GM21737 (cell line): ENCODE results near the gene EDN2.

Source experiments
- ATAC-seq: cut with Tn5 transposase; IDR thresholded peaks from one replicate; pipeline ENCODE4 v1.9.1; 2021; ENCODE audit warnings: mild to moderate bottlenecking, moderate library complexity; ENCODE audit not compliant: unreplicated experiment

Gene EDN2

DNA sequence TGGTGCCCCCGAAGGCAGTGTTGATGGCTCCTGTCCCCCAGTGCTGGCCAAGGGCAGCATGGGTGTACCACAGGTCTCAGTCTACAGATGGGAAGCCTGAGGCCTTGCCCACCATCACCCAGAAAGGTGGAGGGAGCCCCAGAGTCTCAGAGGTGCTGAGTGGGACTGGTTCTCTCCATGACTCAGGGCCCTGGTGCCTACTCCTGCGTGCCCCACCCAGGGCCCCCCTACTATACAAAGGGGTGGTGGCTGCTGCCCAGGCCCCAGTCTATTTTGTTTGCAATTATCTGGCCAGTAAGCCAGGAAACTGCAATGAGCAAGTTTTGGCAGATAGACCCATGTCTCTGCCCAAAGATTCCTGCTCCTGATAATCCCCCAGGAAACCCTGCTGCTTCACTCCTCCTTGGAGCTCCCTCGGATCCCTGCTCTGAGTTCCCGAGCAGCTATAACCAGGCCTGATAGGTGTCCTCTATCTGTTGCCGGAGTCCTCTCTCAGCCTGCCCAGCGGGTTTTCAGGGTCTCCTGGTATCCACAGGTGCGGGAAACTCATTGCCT lies 41.7 kb downstream of the EDN2 start:
- no peak for ATAC-seq

DNA sequence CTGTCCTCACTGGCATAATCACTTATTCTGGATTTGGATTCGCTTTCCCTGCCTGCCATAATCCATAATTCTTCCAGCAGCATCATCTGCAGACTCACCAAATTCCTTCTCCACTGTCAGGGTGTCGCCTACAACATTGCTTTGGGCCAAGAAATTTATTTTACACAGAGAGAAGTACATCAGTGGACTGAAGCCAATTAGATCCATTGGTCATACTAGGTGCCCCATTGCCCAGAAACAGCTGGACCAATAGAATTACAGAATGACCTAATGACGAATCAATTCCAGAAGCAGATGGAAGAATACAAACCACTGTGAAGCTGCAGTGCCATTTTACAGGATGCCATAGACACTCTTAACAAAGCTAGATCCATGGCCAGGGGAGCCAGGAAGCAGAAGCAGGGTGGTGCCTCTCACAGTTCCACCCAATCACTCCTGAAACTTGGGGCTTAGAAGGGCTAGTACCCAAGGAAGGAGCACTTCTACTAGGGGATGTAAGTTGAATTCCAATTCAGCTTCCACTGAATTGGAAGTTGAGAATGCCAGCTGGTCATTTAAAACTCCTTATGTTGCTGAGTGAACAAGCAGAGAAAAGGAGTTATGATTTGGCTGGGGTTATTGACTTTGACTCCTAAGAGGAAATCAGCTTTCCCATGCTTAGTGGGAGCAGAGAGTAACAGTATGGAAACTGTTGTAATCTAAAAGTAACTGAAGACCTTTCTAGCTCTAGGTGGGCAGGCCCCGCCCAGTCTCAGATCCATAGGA lies 44.0 kb downstream of the EDN2 start:
- ATAC-seq = no peak

- ATAC-seq = no peak
Observed at GRCh38 chr1:41439234-41439633, 45.2 kb downstream of the EDN2 start.

GRCh38 chr1:41438711-41439110 lies 45.8 kb downstream of the EDN2 start:
- no peak for ATAC-seq

GRCh38 chr1:41437011-41437355 lies 47.5 kb downstream of the EDN2 start:
- ATAC-seq = no peak

DNA sequence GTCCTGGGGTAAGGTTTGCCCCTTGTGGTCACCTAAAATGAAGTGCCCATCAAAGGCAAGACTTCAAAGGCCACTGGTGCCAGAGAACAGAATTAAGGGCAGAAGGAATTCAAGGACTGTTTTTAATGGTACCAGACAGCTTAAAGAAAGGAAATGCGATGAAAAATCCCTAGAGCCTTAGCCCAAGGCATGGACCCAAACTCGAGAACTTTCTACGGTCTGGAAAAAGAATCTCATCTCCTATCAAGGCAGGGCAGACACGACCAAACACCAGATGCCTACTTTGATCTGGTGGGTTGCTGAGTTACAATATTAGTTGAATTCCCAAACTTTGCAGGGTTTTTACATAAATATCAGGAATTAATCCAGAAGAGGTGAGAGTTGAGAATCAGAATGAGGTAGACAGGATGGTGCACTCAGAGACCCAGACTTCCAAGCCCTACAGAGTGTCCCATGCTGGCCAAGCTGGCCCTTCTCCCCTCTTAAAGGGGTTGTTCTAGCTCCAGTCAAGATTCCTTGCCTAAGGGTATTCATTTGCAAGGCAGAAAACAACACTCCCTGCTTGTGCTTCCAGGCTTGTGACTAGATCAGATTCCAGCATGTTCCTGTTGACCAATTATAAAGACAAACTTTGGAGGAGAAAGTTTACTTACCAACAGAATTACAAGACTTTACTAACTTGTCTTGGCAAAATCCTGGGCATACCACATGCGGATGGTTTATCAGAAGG lies 48.0 kb downstream of the EDN2 start:
- ATAC-seq = no peak

DNA sequence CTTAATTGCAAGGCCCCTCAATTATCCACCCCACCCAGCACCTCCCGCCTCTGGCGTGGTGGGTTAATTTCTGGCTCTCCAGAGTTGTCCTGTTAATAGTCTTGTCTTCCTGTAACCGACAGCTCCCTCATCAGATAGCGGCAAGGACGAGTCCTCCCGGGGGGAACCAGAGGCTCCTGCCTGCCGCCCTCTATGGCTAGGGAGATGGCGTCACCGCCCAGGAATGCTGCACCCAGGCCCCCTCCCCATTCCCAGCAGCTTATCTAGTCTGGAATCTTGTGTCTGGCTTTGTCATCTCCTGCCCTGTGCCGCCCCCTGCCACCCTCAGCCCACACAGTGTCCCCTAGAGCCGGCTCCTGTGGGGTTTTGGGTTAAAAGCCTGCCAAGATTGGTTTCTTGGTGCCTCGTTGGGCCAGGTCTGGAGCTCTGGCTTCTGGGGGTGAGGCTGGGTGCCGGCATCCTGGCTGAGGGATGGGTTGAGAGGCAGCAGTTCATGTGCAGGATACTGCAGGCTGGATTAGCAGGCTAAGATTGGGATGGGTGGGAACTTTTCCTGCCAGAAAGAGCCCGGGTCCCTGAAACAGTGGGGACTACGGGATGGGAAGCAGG lies 48.8 kb downstream of the EDN2 start:
- ATAC-seq = no peak

DNA sequence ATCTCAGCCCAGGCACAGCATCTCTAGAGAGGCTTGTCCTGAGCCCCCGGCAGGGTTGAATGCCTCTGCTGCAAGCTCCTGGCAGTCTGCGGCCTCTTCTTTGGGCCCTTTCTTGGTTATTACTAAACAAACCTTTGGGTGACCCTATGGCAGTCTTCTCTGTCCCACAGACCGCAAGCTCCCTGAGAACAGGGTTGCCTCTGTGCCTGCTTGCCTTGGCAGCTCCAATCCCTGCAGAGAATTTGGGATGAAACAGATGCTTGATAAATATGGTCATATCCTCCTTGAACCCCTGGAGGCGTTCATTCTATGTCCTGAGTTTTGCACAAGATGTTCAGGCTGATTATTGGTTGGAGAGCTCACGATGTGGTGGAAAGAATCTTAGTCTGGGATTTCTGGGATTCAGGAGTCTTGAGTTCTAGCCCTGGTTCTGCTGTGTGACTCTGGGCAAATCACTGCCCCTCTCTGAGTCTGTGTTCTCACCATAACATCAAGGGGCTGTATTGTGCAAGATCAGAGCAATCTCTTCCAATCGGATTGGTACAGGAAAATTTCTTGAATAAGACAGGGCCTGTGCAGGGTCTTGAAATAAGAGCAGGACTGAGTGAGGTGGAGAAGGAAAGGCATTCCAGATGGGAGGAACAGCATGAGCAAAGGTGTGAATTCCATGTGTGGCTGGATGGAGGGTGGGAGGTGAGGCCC lies 49.6 kb downstream of the EDN2 start:
- ATAC-seq = no peak

DNA sequence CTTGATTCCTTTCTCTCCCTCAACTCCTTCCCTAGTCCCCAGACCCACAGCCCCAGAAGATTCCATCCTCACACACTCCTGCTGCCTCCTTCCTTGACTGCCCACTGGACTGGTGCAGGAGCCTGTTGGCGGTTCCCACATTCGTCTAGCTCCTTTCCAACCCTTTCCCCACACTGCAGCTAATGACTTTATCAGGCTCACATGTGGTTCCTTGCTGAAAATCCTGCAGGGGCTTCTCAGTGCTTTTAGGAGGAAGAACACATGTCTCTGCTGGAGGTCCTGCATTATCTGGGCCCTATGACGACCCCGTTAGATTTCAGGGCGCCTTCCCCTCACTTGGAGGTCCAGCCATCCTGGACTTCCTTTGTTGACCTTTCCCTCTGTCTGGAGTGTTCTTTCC lies 50.2 kb downstream of the EDN2 start:
- ATAC-seq = no peak

- no peak for ATAC-seq
Observed at GRCh38 chr1:41433501-41433900, 51.0 kb downstream of the EDN2 start.

DNA sequence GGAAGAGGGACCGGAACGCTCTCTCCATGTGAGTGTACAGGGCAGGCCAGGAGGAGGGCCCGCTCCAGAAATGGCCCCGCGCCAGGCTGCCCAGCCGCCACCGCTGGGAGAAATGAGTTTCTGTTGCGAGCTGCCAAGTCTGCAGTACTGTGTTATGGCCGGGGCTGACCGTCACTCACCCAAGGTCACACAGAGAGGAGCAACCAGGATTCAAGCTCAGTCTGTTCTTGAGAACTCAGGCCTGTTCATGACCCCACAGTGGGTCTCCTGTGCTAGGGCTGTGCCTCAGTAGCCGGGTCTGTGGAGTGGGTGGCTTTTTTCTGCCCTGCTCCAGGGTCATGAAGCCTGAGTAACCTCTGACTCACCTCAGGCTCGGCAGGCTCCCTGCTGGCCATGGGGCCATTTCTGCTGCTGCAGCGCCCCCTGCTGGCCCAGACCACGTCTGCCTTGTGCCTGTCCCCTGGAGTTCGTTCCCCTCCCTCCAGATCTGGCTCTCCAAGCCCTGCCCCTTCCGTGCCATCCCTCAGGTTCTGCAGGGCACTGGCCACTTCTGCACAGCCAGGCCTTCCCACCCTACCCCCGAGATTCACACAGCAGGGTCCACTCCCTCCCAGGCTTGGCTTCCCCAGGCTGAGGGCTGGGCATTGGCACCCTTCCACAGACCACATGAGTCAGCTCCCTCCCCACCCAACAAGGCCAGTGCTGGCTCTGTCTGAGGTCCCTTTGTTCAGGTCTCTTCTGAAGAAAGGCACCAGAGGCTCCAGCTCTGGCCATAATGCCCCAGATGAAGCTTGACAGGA lies 51.8 kb downstream of the EDN2 start:
- no peak for ATAC-seq

DNA sequence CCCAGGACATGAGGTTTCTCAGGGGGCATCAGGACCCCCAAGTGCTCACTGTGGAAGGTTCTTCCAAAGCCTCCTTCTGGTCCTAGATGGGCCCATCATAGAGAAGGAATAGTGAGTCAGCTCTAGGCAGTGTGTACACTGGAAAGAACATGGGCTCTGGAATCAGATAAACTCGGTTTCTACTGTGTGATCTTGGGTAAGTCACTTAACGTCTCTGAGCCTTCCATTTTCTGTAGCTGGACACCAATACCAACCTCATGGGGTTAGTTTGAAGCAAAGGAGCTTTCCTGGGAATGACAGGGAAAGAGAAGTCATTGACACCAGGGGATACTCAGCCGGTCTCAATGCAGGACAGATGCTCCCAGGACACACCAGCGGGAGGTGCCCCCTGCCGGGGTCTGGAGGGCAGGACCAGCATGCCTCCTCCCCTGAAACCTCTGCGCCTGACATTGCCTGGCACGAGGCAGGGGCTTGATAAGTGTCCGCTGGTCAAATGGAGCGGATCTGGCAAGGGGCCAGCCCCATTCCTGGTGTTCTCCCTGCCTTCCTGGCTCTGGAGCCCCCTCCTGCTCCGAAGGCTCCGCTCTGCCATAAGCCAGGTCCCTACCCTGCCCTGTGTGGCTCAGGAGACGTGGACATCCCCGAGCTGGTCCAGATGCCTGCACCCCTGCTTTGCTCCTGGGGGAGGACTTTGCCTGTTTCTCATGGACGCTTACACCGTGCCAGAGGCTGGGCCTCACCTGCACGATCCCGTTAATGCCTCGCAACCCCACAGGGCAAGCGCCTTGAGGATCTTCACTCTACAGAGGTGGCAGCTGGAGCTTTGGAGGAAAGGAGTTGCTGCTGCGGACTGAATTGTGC lies 52.8 kb downstream of the EDN2 start:
- no peak for ATAC-seq

- no peak for ATAC-seq
Observed at GRCh38 chr1:41430582-41430981, 53.9 kb downstream of the EDN2 start.

GRCh38 chr1:41430069-41430468 lies 54.4 kb downstream of the EDN2 start:
- ATAC-seq = no peak

DNA sequence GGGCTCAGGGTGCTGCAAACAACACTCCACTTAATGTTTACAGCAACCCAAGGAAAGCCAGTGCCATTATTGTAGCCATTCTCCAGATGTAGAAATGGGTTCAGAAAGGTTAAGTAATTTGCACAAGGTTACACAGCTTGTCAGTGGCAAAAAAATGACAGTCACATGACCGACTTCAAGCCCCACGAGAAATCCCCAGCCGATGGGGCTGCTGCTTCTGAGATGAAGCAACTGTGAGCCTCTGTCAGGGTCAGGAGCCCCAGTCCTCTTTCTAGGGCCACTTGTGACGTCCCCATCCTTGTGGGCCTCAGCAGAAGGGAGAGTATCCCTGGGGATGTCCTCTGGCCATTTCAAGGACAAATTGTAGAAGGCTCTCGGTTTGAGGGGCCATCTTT lies 54.8 kb downstream of the EDN2 start:
- no peak for ATAC-seq
